ENCODE measurements around the gene DOK6.

DOK6 gene

DNA sequence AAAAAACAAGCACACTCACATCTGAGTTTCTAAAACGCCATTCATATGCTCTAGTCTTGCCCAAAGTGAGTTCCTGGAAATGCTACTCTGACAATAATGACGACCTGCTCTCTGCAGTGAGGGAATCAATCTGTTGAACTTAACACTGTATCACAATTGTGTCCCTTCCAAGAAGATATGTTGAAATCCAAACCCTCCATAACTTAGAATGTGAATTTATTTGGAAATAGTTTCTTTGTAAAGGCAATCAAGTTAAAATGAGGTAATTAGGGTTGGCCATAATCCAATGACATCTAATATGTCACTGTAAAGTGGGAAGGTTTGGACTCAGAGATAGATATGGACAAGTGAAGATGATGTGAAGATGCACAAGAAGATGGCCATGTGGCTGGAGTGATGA, 282.5 kb downstream of the DOK6 start:
- H3K4me3 ChIP-seq (ENCODE audit: low read depth, low read length) = no peak overlapping the region
- TF ChIP-seq CTCF (IDR thresholded peaks at IDR 0.05; ENCODE audit: low read depth, low read length, missing control alignments) = no peak
- DNase-seq (ENCODE audit: low read depth) = no peak
- in situ Hi-C loops (cut with HindIII; ENCODE audit: low sequenced_read_pairs) = no loop called here

GRCh38 chr18:69684789-69685188, 284.1 kb downstream of the DOK6 start:
- in situ Hi-C loops (cut with HindIII; ENCODE audit: low sequenced_read_pairs) = no loop called here
- no peak overlapping the region for H3K4me3 ChIP-seq (ENCODE audit: low read depth, low read length)
- DNase-seq (ENCODE audit: low read depth) = no peak
- no peak for TF ChIP-seq CTCF (IDR thresholded peaks at IDR 0.05; ENCODE audit: low read depth, low read length, missing control alignments)

GRCh38 chr18:69686861-69687260, 286.2 kb downstream of the DOK6 start:
- H3K4me3 ChIP-seq (ENCODE audit: low read depth, low read length) = no peak overlapping the region
- in situ Hi-C loops (cut with HindIII; ENCODE audit: low sequenced_read_pairs) = no loop called here
- DNase-seq (ENCODE audit: low read depth) = peak; percentile 1
- no peak for TF ChIP-seq CTCF (IDR thresholded peaks at IDR 0.05; ENCODE audit: low read depth, low read length, missing control alignments)

DNA sequence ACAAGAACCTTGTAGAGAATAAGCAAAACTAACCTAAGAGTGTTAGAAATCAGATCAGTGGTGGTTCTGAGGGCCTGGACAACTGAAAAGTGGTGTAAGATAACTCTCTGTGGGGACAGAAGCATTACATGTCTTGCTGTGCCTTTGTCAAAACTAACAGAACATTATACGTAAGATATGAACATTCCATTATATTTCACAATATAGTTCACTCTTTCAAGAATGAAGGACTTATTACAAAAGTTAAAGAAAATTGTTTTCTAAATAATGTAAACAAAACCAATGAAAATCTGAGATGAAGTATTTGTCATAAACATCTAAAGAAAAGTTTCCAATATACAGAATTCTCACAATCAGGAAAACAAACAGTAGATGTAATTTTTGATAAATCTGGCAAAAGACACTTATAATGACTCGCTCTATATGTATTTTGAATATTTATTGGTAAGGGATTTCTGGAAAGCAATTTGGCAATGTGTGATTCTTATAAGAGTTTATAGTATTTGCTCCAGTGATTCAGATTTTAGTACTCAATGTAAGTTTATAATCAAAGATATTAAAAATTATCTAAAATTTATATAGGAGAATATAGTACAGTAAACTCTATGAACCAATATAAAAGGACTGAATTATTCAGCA, 288.6 kb downstream of the DOK6 start:
- peak; percentile 16 for DNase-seq (ENCODE audit: low read depth)

DNA sequence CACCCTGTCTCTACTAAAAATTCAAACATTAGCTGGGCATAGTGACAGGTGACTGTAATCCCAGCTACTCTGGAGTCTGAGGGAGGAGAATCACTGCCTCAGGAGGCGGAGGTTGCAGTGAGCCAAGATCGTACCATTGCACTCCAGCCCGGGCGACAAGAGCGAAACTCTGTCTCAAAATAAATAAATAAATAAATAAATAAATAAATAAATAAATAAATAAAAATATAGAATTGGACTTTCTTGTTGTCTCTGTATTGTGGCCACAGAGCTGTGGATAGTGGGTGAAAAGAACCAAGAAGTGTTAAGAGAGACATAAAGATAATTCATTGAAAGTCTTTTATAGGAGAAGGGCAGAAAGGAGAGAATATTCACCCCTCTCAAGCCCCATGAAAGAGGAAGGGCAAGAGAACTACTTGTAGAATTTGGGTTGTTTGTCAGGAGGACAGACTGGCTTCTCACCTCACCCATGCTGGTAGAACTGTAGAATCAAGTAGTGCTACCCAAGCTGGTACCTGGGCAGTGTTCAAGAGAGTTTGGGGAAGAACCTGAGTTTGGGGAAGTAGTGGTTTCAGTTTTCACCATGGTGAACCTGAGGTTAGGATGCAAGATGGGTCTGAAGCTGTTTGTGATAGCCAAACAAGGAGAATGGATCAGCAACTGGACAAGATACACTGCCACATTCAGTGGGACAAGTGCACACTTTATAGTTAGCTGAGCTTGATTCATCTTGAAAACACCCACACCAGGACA, 290.5 kb downstream of the DOK6 start:
- H3K4me3 ChIP-seq (ENCODE audit: low read depth, low read length) = no peak overlapping the region
- in situ Hi-C loops (cut with HindIII; ENCODE audit: low sequenced_read_pairs) = no loop called here
- no peak for TF ChIP-seq CTCF (IDR thresholded peaks at IDR 0.05; ENCODE audit: low read depth, low read length, missing control alignments)
- DNase-seq (ENCODE audit: low read depth) = no peak

More for the DNA sequence above, 288.6 kb downstream of the DOK6 start:
- in situ Hi-C loops (cut with HindIII; ENCODE audit: low sequenced_read_pairs) = no loop called here
- no peak overlapping the region for H3K4me3 ChIP-seq (ENCODE audit: low read depth, low read length)
- TF ChIP-seq CTCF (IDR thresholded peaks at IDR 0.05; ENCODE audit: low read depth, low read length, missing control alignments) = no peak

DNA sequence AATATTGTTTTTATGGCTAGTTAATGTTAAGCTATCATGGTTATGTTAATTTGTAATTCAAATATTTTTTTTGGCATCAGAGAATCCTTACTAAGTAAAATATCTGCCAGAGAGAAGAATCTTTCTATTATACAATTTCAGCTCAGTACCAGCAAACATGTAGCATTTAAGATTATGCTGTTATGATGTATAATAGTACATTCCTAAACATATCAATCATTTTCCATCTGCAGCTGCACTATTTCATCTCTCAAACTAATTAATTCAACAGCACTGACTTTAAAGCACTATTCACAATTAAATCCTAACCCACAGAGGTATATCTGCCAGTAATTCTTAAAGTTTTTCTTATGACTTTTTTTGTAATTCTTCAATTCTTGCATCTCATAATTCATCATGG, 296.4 kb downstream of the DOK6 start:
- no peak for DNase-seq (ENCODE audit: low read depth)
- no peak for TF ChIP-seq CTCF (IDR thresholded peaks at IDR 0.05; ENCODE audit: low read depth, low read length, missing control alignments)
- H3K4me3 ChIP-seq (ENCODE audit: low read depth, low read length) = no peak overlapping the region
- in situ Hi-C loops (cut with HindIII; ENCODE audit: low sequenced_read_pairs) = no loop called here
